IPS-15b (cell line): ENCODE measurements around the gene TBC1D7.

Experiments used
- H3K27me3 ChIP-seq: one replicate; pipeline ENCODE4 v1.6.1; 2013; ENCODE audit warnings: low read length; ENCODE audit not compliant: control insufficient read depth, insufficient read depth
- H3K36me3 ChIP-seq: one replicate; pipeline ENCODE4 v1.6.1; 2013; ENCODE audit warnings: low read length; ENCODE audit not compliant: control insufficient read depth, insufficient read depth
- H3K4me1 ChIP-seq: one replicate; pipeline ENCODE4 v1.6.1; 2013; ENCODE audit warnings: mild to moderate bottlenecking, low read length; ENCODE audit not compliant: control insufficient read depth, insufficient read depth
- H3K4me3 ChIP-seq: one replicate; pipeline ENCODE4 v1.5.1; 2013; ENCODE audit warnings: low read depth, low read length
- H3K9ac ChIP-seq: one replicate; pipeline ENCODE4 v1.6.1; 2013; ENCODE audit warnings: low read depth, mild to moderate bottlenecking, low read length
- H3K9me3 ChIP-seq: one replicate; pipeline ENCODE4 v1.6.1; 2013; ENCODE audit warnings: mild to moderate bottlenecking, low read length; ENCODE audit not compliant: control insufficient read depth, insufficient read depth

The TBC1D7 gene

DNA sequence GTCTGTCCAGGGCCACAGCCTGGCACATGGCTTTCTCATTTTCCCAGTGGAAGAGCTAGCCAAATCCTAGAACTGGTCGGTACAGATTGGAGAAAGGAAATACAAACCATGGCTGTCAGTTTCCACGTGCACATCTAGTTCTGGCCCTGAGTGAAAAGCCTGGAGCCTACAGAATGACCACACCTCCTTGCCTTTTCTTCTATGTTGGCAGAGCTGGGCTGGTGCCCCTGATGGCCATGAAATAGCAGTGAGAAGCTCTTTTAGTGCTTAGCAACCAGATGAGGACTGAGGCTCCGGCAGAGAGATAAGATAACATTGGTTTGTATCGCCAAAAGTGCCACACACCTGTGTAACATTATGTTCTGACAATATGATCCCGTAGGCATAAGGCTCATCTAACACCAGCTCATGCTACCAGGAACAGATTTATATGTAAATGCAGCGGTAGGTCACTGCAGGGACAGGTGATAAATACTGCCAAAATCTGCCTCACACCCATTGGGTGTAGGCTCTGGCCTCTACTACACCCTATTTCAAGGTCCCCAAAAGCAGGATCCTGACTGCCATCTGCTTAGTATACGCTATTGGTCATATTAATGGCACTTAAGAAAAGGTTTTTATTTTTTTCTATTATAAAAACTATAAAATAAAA lies 39.9 kb upstream of the TBC1D7 start:
- no peaks in the 10 kb centered on the region for H3K4me1 ChIP-seq
- no peaks in the 10 kb centered on the region for H3K27me3 ChIP-seq
- no peak overlapping the region for H3K9ac ChIP-seq
- no peaks in the 10 kb centered on the region for H3K9me3 ChIP-seq
- H3K4me3 ChIP-seq = no peak overlapping the region
- H3K36me3 ChIP-seq = peaks cover 3% of the 10 kb centered on the region

DNA sequence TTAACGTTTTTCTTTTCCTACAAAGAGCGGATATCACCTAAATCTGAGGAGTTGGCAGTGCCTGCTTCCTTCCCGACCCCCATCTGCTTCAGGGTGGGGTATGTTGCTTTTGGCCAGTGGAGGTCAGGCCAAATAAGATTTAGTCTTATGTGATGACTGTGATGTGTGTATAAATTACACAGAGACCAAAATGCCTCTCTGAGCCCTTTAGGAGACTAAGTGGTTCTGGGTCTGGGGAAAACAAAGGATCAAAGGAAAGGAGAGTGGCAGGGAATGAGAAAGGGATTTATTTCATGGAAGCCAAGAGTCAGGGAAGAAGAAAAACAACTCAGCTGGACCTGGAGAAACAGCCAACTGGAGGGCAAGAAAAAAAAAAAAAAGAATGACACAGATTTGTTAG lies 39.1 kb upstream of the TBC1D7 start:
- Histone ChIP-seq H3K27me3 (no peaks in the 10 kb centered on the region), H3K4me1 (no peaks in the 10 kb centered on the region), H3K9ac (no peak overlapping the region), H3K9me3 (no peaks in the 10 kb centered on the region), H3K4me3 (no peak overlapping the region), H3K36me3 (peaks cover 3% of the 10 kb centered on the region)

DNA sequence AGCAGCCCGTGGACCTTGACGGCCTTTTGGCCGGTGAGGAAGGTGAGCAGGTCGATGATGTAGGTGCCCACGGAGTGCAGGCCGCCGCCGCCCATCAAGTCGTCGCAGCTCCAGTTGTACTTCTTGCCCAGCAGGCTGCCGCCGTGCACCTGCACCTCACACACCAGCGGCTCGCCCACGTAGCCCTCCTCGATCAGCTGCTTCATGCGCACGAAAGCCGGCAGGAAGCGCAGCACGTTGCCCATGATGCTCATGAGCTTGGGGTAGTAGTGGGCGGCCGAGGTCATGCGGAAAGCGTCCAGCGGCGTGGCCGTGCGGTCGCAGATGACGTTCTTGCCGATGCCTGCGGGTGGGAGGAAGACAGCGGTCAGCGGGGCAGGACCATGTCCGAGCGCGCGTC lies 37.0 kb upstream of the TBC1D7 start:
- peaks cover 3% of the 10 kb centered on the region for H3K36me3 ChIP-seq
- H3K9ac ChIP-seq = no peak overlapping the region
- no peak overlapping the region for H3K4me3 ChIP-seq
- no peaks in the 10 kb centered on the region for H3K9me3 ChIP-seq
- H3K4me1 ChIP-seq = no peaks in the 10 kb centered on the region
- no peaks in the 10 kb centered on the region for H3K27me3 ChIP-seq

DNA sequence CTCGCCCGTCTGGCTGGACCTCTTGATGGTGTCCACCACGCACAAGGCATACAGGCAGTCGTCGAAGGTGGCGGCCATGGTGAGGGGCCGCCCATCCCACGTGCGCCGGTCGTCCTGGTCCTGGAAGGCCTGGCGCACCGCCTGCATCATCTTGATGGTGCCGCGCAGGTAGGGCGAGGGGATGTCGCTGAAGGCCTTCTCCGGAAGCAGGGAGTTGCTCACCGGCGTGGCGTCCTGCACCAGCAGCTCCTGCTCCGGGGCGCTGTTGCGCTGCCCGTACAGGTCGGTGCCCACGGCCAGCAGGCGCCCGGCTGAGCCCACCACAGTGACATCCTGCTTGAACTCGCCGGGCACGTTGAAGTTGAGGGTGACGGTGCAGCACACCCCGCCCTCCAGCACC lies 36.5 kb upstream of the TBC1D7 start:
- H3K4me1 ChIP-seq = no peaks in the 10 kb centered on the region
- H3K9ac ChIP-seq = no peak overlapping the region
- no peaks in the 10 kb centered on the region for H3K27me3 ChIP-seq
- peaks cover 3% of the 10 kb centered on the region for H3K36me3 ChIP-seq
- H3K4me3 ChIP-seq = no peak overlapping the region
- no peaks in the 10 kb centered on the region for H3K9me3 ChIP-seq

DNA sequence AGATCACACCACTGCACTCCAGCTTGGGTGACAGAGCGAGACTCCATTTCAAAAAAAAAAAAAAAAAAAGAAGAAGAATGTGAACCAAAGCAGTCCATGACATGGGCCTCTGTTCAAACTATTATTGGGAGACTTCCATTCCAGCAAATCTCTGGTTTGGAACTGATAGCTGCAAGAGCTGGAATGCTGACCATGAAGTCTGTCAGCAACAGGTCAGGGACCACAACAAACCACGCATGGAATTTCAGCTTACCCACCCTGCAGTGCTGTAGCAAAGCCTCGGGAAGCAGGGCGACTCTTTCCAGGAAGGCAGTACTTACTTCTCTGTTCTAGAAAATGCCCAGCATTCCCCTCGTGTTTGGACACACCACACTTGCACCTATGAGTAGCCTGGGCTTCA lies 34.1 kb upstream of the TBC1D7 start:
- Histone ChIP-seq H3K9ac (no peak overlapping the region), H3K9me3 (no peaks in the 10 kb centered on the region), H3K27me3 (no peaks in the 10 kb centered on the region)

DNA sequence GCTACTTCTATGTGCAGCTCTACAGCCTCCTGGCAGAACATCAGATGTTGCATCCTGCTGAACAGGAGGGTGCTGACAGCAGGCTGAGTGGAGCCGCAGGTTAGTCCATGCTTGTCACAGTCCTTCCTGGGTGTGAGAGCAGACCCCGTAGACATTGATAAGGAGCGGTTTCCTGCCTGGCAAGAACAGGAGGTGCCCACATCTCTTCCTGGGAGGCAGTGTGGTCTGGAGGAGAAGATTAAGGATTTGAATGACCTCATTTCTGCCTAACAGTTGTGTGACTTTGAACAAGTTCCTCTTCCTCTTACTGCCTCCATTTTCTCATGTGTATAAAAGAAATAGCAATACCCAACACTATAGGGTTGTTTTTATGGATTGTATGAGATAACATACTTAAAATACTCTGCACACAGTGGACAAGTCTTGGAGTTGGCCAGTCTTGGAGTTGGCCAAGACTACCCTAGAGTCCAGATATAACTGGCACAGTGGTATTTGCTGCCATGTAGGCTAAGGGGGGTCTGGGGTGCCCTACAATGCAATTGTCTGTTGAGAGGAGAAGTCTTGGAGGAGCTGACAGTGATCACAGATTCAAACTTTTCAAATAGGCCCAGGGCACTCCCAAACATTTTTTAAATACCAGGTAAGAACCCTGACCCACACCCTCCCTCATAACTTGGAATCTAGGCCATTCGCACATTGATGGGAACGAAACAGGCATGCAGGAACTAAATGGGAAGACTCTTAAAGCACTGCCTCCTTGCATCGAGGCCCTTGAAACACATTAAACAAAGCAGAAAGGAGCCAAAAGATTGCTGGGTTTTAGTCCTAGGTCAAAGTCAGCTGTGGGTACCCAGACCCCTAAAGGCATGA lies 32.6 kb upstream of the TBC1D7 start:
- Histone ChIP-seq H3K4me1 (peaks cover 11% of the 10 kb centered on the region), H3K9me3 (no peaks in the 10 kb centered on the region), H3K9ac (no peak overlapping the region), H3K4me3 (no peak overlapping the region), H3K27me3 (no peaks in the 10 kb centered on the region), H3K36me3 (peaks cover 3% of the 10 kb centered on the region)

More for the DNA sequence above, 34.1 kb upstream of the TBC1D7 start:
- Histone ChIP-seq H3K4me3 (no peak overlapping the region), H3K4me1 (peaks cover 3% of the 10 kb centered on the region), H3K36me3 (peaks cover 3% of the 10 kb centered on the region)

DNA sequence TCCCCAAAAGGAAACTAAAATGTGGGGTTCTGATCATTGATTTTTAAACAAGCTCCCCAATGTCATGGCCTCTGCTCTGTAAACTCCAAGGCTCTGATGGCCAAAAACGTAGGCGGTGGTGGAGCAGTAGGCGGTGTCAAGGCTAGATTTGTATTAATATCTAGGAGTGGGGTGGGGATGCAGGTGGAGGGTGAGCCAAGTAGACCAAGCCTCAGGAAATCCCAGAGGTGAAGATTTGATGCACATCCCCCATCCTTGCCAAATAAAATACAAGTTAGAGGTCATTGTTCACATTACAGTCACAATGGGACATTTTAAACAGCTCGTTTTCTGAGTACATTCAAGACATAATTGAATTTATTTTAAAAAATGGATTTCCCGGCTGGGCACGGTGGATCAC lies 30.9 kb upstream of the TBC1D7 start:
- no peak overlapping the region for H3K9ac ChIP-seq
- H3K36me3 ChIP-seq = no peaks in the 10 kb centered on the region
- H3K27me3 ChIP-seq = no peaks in the 10 kb centered on the region
- no peaks in the 10 kb centered on the region for H3K9me3 ChIP-seq
- peaks cover 11% of the 10 kb centered on the region for H3K4me1 ChIP-seq
- H3K4me3 ChIP-seq = no peak overlapping the region

DNA sequence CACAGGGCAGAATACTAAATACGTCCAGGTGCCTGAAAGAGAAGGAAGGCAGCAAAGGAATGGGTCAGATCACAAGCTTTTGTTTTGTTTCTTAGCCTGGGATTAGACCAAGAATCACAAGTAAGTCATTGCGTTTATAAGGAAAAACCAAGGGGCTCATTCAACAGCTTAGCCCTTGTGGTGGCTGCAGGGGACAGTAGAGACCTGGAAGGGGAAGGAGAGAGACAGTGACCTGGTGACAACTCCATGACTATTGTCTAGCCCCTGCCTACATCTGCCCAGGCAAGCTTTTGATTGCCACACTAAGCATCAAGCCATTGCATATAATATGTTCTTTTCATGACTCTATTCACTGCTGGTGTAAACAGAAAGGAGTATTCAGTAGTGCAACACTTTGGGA lies 30.2 kb upstream of the TBC1D7 start:
- no peaks in the 10 kb centered on the region for H3K36me3 ChIP-seq
- H3K4me1 ChIP-seq = peaks cover 11% of the 10 kb centered on the region
- no peaks in the 10 kb centered on the region for H3K9me3 ChIP-seq
- H3K27me3 ChIP-seq = no peaks in the 10 kb centered on the region
- H3K4me3 ChIP-seq = no peak overlapping the region
- H3K9ac ChIP-seq = no peak overlapping the region

DNA sequence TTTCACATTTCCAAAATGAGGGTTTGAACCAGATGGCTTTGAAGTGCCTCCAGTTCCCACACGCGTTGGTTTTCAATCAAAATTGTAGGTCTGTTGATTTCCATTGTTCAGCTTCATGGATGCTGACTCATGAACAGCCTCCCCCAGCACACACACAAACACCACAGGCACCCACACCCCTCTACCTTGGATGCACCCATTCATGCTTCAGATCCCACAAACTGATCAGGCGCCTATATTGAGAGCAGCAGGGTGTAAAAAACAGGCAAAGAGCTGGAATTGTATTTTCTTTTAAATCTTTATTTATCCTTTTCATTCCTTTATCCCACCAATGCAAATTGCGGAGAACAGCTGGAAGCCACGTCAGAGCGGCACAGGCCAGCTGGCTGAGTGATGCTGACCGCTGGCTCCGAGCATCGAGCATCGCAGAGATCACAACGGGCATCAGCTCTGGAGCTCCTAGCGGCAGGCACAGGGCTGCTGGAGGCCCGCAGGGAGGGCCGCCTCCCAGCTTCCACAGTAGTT lies 29.3 kb upstream of the TBC1D7 start:
- Histone ChIP-seq H3K36me3 (no peaks in the 10 kb centered on the region), H3K9me3 (no peaks in the 10 kb centered on the region), H3K27me3 (no peaks in the 10 kb centered on the region), H3K4me1 (peaks cover 11% of the 10 kb centered on the region), H3K4me3 (no peak overlapping the region), H3K9ac (no peak overlapping the region)

DNA sequence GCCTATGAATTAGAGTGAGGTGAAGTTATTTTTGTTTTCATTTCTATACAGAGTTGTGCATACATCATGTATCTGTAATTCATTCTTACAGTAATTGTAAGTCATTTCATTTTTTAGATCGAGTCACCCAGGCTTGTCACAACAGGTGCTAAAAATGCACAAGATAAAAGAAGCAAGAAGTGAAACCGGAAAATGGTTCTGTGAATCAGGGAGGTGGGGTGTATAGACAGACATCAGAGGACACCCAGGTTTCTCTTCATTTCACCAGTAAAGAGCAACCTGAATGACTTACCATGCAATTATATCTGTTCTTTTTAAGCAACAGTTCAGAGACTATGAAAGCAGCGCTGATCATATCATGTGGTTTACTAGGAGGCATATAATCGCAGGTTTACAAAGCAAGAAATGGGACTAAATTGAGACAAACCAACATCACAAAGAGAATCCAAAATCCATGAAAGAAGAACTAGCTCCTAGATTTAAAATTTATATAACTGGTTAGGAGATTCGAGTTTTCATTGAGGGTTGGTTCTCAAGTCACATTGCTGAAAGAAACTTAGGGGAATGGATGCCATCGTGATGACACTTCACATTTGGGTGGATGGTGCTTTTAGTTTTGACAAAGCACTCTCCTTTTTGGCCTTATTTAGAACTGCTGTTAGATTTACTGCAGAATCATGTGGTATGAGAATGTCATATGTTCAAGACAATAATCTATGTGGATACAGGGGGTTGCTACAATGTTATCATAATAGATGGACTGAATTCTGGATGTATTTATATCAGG lies 27.9 kb upstream of the TBC1D7 start:
- Histone ChIP-seq H3K4me3 (no peak overlapping the region), H3K9me3 (no peaks in the 10 kb centered on the region), H3K9ac (no peak overlapping the region), H3K4me1 (peaks cover 11% of the 10 kb centered on the region), H3K27me3 (no peaks in the 10 kb centered on the region), H3K36me3 (no peaks in the 10 kb centered on the region)

DNA sequence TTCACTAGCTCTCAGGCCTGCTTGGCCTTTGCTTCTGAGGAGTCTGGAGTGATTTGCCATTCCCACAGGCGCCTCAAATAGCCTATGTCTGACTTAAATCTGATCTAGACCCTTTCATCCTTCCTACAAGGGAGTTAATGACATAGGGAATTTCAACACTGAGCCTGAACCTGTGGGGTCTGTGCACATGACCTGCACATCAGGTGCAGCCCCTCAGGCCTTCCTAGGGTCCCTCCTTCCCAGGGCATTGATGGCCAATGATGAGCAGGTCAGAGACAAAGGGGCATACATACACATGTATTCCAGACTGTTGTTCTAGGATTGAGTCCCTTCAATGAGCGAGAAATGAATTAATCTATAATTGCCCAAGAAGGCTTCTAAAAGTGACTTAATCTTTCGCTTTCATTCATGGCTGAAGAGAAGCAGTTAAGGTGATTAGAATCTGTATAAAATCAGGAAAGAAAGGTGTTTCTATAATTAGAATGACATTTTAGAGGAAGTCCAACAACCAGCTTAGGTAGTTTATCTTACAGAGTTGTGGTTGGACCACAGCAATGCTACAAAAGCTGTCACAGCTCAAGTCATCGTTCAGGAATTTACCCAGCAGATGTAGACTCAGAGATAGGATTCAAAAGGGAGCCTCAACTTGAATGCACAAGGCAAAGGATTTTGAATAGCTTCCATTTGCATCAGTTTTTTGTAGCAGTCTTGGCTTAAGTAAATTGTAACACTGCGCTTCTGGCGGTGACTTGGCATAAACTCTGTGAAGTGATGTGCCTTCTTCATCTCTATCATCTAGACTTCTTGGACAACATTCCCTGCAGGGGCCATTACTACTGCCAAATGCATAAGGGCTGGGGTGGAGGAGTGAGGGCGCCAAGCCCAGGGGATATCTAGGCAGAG lies 27.0 kb upstream of the TBC1D7 start:
- no peaks in the 10 kb centered on the region for H3K27me3 ChIP-seq
- H3K9ac ChIP-seq = no peak overlapping the region
- no peak overlapping the region for H3K4me3 ChIP-seq
- H3K9me3 ChIP-seq = no peaks in the 10 kb centered on the region
- H3K36me3 ChIP-seq = no peaks in the 10 kb centered on the region
- peaks cover 11% of the 10 kb centered on the region for H3K4me1 ChIP-seq
